HG03039 (cell line): ENCODE data around the gene ZNF687.
"Not testable (repeated sequence)": the region's sequence is repeated elsewhere in the genome, so short reads cannot be mapped to it uniquely, and the experiment has no call there.

ENCODE experiments used
- ATAC-seq: cut with Tn5 transposase; IDR thresholded peaks from one replicate; pipeline ENCODE4 v1.9.1; 2021; ENCODE audit warnings: mild to moderate bottlenecking, moderate library complexity; ENCODE audit not compliant: unreplicated experiment

Gene ZNF687

DNA sequence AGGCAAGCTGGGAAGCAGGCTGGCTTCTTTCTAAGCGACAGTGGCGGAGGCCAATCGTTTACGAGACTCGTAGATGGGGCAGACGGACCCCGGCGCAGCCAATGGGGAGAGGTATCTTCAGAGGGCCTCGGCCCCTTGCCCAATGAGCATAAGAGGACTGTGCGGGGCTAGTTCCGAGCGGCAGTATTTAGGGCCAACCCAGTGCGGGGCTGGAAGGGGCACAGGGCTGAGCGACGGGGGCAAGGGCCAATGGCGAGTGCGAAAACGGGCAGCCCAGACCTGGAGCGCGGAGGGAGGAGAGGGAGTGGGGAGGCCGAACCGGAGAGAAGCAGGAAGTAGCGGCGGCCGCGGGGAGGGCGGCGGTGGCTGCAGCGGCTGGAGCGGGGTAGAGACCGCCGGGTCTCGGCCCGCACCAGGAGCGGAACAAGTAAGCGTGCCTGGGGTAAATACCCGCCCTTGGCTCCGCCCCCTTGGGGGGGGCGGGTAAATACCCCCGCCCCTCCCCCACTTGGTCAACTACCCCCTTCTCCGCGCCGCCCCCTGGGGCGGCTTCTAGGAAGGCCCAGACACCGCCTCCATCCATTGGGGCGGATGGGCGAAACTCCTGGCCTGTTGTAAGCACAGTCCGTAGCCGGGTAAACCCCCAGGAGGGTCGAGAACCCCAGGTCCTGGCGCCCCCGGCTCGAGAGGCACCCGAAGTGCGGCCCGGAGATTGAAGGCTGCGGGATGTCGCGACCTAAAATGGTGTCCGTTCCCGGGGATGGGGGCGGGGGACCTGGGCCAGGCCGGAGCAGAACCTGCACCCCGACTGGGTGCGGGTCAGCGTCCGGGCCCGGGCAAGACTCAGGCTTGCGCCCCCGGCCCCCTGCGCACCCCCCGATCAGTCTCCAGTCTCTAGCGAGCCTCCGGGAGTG lies at the start of gene ZNF687:
TSS of gene ZNF687 (plus strand) at position 331 of the 914 bp plus-strand sequence. CDS start 3,993 bp downstream, outside the sequence.
- peak; percentile 76 for ATAC-seq

- no peak for ATAC-seq
Measured at GRCh38 chr1:151235235-151235634, 46.9 kb upstream of the ZNF687 start.

DNA sequence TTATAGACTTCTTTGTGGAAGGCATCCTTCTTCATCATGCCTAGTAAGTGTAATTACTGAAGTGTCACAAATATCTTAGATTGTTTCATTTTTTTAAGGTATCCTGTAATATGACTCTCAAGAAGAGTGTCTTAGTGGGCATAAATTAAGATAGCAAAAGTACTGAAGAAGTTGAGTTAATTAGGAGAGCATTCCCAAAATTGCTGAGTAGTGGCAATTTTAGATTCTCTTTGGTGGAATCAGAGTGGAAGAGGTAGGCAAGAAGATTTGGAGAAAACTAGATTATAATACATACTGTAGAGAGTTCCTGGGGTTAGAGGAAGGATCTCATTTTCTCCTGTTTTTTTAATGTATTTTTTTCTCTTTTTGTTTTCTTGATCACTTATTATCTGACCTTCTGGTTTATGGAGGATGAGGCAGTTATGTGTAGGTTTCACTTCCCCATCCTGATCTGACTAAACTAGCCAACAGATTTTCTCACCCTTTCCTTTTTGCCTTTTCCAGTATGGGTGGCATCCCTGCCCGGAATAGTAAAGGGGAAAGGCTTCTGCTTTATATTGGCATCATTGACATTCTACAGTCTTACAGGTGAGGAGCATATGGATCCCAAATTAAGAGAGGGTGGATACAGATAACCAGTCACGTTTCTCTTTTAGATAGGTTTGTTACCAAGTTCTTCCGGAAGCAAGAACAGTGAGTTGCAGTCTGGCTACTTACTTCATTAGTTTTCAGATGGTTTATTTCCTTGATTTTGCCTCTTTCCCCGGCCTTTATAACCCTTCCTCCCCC lies 44.2 kb upstream of the ZNF687 start:
- ATAC-seq = no peak

DNA sequence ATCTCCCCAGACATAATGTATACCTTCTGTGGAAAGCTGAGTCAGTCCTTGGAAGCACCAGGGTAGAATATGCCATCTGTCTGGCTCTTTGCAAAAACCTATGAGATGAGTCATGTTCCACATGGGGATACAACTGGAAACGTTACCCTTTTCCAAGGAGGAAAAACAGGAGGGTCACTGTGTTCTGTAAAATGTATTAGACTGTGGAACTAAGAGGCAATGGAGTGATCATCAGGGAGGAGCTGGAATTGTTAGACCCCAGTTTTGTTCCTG lies 43.7 kb upstream of the ZNF687 start:
- ATAC-seq = no peak

GRCh38 chr1:151242442-151242841 lies 39.7 kb upstream of the ZNF687 start:
- ATAC-seq = no peak

- no peak for ATAC-seq
Measured at GRCh38 chr1:151243683-151244216, 38.3 kb upstream of the ZNF687 start.

GRCh38 chr1:151246786-151247185 lies 35.3 kb upstream of the ZNF687 start:
- ATAC-seq = no peak

GRCh38 chr1:151251656-151252470 lies 30.2 kb upstream of the ZNF687 start:
- no peak for ATAC-seq

DNA sequence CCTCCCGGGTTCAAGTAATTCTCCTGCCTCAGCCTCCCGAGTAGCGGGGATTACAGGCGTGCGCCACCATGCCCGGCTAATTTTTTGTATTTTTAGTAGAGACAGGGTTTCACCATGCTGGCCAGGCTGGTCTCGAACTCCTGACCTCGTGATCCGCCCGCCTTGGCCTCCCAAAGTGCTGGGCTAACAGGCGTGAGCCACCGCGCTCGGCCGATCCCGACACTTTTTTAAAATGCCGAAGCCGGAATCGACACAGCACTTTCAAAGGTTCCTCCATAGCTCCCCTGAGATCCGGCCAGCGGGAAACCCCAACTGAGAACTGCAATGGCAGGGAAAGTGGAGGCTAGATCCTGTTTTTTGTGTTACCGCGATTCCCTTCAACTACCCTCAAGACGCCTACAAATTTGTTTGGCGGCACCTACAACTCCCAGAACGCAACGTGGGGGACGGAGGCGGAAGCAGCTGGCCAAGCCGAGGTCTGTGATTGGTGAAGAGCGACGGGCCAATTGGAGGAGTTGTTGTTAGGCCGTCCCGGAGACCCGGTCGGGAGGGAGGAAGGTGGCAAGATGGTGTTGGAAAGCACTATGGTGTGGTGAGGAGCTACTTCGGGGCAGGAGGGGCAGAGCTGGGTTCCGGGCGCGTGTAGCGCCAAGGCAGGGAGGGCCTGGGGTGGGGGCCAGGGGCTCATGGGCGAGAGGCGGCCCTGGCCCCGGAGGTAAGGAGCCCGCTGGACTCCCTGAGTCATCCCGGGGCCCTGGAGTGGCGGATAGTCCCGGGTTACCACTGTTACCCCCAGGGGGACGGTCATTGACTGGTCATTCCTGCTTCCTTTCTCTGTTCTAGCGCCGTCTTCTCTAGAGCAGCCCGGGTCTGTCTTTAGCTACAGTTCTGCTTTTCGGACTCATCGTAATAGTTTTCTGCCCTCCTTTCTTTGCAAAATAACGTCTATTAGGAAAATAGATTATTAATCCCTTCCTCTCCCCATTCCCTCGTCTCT lies 27.6 kb upstream of the ZNF687 start, which contains the start of gene PSMD4:
TSS of gene PSMD4 (plus strand) at position 518 of the 997 bp plus-strand sequence. CDS start at position 567, 49 bp downstream.
- ATAC-seq = peak; percentile 90

GRCh38 chr1:151255381-151255780 lies 26.7 kb upstream of the ZNF687 start:
- ATAC-seq = no peak

- ATAC-seq = no peak
Measured at GRCh38 chr1:151259351-151259750, 22.7 kb upstream of the ZNF687 start.

DNA sequence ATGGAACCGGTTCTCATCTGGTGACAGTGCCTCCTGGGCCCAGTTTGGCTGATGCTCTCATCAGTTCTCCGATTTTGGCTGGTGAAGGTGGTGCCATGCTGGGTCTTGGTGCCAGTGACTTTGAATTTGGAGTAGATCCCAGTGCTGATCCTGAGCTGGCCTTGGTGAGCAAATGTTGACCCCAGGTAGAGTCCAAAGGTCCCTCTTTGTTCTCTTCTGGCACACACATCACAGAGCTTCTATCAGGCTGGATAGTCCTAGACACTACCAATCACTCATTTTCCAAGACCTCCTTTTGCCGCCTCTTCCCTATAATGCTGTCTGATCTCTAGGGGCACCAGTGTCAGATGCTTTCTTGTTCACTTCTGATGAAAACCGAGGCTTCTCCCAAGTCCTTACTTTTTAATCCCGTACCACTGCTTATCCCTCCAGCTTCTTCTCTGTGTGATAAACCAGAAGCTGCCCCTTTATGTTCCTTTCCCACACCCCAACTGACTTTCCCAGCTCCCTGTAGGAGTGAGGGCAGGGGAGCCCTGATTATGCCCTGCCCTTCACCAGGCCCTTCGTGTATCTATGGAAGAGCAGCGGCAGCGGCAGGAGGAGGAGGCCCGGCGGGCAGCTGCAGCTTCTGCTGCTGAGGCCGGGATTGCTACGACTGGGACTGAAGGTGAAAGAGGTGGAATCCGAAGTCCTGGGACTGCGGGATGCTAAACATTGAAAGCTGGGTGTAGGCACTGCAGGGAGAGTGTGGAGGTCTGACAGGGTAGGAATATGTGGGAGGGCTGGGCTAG lies 16.5 kb upstream of the ZNF687 start:
- no peak for ATAC-seq

GRCh38 chr1:151266315-151266714 lies 15.8 kb upstream of the ZNF687 start:
- no peak for ATAC-seq

DNA sequence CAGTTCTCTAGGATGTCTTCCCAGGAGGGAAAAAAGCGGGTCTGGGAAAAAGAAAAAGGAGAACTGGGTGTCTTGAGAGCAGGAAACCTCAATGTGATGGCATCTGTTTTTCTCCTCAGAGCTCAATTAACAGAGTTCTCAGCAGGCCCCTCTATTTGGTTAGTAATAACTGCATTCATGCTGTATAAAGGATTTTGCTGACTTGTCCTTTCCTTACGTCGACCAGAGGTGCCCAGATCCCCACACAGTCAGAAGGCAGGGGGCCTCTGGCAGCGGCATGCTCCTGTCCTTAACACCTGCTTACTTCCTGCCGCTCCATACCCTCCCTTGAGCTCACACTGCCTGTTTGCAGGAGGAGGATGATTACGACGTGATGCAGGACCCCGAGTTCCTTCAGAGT lies 15.3 kb upstream of the ZNF687 start:
- ATAC-seq = no peak

DNA sequence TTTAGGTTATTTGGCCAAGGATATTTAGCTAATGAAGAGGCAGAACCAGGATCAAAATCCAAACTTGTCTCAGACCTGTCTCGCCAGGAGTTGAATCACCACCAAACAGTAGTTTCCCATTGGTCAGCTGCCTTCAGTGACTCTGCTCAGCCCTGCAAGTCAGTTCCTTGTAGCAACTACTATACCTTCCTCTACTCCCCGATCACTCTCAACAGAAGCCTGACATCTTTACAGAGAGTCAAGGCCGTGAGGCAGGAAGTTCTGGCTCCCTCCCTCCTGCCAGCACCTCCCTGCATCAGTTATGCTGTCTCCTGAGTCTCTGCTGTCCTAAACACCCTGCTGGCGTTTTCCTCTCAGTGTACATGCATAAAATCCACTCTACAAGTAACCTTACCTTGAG lies 14.3 kb upstream of the ZNF687 start:
- no peak for ATAC-seq

DNA sequence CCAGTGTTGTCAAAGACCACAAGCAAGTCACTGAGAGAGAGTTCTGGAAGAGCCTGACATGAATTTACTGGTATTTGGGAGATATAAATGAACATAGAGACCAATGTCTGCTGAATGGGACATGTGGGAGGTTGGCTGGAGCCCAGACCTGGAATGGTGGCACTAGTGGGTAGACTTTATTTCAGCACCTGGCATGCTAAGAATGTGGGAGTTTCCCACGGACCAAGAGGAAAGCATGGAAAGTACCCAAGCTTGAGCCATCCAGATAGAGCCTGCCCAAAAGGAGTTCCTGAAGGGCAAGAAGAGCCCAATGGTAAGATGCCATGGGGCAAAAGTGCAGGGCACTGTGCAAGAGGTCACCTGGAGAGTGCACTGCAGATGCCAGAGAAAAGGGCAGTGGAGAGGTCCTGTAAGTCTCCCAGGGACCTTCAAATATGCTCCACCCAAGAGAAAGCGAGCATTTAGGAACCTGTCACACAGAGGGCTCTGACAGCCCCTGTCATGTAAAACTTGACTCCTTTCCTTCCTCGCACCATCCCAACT lies 8.1 kb upstream of the ZNF687 start:
- ATAC-seq = no peak

DNA sequence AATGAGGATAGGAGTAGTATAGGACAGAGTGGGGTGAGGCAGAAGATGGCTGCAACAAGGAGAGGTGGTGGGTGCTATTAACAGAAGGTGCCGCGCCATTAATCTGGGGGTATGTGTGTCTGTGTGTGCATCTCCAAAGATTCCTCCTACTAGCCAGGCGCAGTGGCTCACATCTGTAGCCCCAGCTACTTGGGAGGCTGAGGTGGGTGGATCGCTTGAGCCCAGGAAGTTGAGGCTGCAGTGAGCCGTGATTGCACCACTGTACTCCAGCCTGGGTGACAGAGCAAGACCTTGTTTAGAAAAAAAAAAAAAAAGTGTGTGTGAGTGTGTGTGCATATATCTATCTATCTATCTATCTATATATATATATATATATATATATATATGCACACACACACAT lies 6.8 kb upstream of the ZNF687 start:
- ATAC-seq = not testable (repeated sequence)

DNA sequence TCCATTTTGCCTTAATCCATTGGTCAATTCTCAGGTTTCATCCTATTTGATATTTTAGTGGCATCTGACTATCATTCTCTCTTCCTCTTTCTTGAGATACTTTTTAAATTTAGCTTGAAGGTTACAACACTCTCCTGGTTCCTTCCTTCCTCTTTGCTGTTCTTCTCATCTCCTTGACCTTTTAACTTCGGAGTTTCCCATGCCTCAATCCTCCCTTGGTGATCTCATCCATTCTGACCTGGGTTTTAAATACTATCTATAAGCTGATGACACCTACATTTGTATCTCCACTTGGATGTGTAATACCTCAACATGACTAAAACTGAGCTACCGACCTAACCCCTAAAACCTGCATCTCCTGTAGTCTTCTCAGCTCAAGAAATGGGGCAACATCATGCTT lies 4.8 kb upstream of the ZNF687 start:
- ATAC-seq = no peak
